NCI-H2227 (cell line): ENCODE results near the gene OR52W1.

Experiments used
- DNase-seq: peaks from one replicate; lab custom pipeline; 2025; ENCODE audit not compliant: unreplicated experiment; lab: John Stamatoyannopoulos, UW

Gene OR52W1

GRCh38 chr11:6199174-6199810 lies at the start of gene OR52W1:
Gene OR52W1 (plus strand): TSS chr11:6199224. CDS start chr11:6199224, 0 bp downstream.
- no peak for DNase-seq

- no peak for DNase-seq
Measured at GRCh38 chr11:6151117-6151516, 47.9 kb upstream of the OR52W1 start.

- DNase-seq = no peak
Measured at GRCh38 chr11:6152126-6152525, 46.9 kb upstream of the OR52W1 start.

GRCh38 chr11:6156628-6157359 lies 42.2 kb upstream of the OR52W1 start:
- DNase-seq = no peak

GRCh38 chr11:6170226-6170625 lies 28.8 kb upstream of the OR52W1 start, which contains the start of gene OR52B2:
Gene OR52B2 (minus strand): TSS chr11:6170326. CDS start chr11:6170326, 0 bp downstream.
- no peak for DNase-seq

- DNase-seq = no peak
Measured at GRCh38 chr11:6175440-6175839, 23.6 kb upstream of the OR52W1 start.

- no peak for DNase-seq
Measured at GRCh38 chr11:6191742-6192141, 7.3 kb upstream of the OR52W1 start.

GRCh38 chr11:6194065-6194581 lies 4.9 kb upstream of the OR52W1 start:
- no peak for DNase-seq

GRCh38 chr11:6196396-6196795 lies 2.6 kb upstream of the OR52W1 start:
- no peak for DNase-seq

- no peak for DNase-seq
Measured at GRCh38 chr11:6197466-6198200, 1.4 kb upstream of the OR52W1 start.

GRCh38 chr11:6200975-6201374 lies 2.0 kb downstream of the OR52W1 start:
- no peak for DNase-seq

GRCh38 chr11:6201481-6201880 lies 2.5 kb downstream of the OR52W1 start:
- DNase-seq = no peak

- DNase-seq = no peak
Measured at GRCh38 chr11:6202041-6202440, 3.0 kb downstream of the OR52W1 start.

GRCh38 chr11:6203327-6203726 lies 4.3 kb downstream of the OR52W1 start:
- no peak for DNase-seq

- DNase-seq = no peak
Measured at GRCh38 chr11:6204706-6205105, 5.7 kb downstream of the OR52W1 start.

GRCh38 chr11:6205366-6205765 lies 6.3 kb downstream of the OR52W1 start, which contains the start of gene C11orf42:
Gene C11orf42 (plus strand): TSS chr11:6205557. CDS start chr11:6205616, 59 bp downstream.
- DNase-seq = no peak

- DNase-seq = no peak
Measured at GRCh38 chr11:6206456-6207180, 7.6 kb downstream of the OR52W1 start.

GRCh38 chr11:6209801-6210200 lies 10.8 kb downstream of the OR52W1 start:
- no peak for DNase-seq

- DNase-seq = no peak
Measured at GRCh38 chr11:6210274-6210955, 11.4 kb downstream of the OR52W1 start.

- no peak for DNase-seq
Measured at GRCh38 chr11:6214530-6214929, 15.5 kb downstream of the OR52W1 start.
